Esophagus (tissue), 2 donors: ENCODE measurements around the gene RAB6C. TPM values are rescaled to one million over a fixed set of nuclear protein-coding genes. Genes with fewer than 3 reads are reported as not detected.

Experiments
- polyA plus RNA-seq, 2 donors: library from polyadenylated mRNA; stranded (reverse); fragments of 200-250 nt; gene quantifications; one replicate each; pipeline ENCODE4 v1.2.3, GENCODE V29; 2013
- donor health status: healthy with polysubstance abuse.
- donor health status: Bipolar disorder and iron deficiency.

The RAB6C gene
- polyA plus RNA-seq, 2 donors: 0.02 TPM; not detected in 1

Other genes with a start within 250 kb of the RAB6C start
- not detected for gene POTEF, start 149.6 kb downstream of the RAB6C start, polyA plus RNA-seq
- gene CCDC74B, start 165.4 kb downstream of the RAB6C start, polyA plus RNA-seq: 1 to 10 TPM; 1.0 to 1.1 TPM
- 10 to 100 TPM; 29.7 to 32.2 TPM for gene SMPD4, start 201.9 kb downstream of the RAB6C start, polyA plus RNA-seq
- 100 to 1,000 TPM; 169 to 208 TPM for gene MZT2B, start 202.6 kb downstream of the RAB6C start, polyA plus RNA-seq
- under 1 TPM in 1 of 2 donors, not detected in 1; 0.04 TPM for gene TUBA3E, start 218.8 kb downstream of the RAB6C start, polyA plus RNA-seq